Endometrial microvascular endothelial cells (primary cell): ENCODE results near the gene ZNF609. TPM values are rescaled to one million over a fixed set of nuclear protein-coding genes. Genes with fewer than 3 reads are reported as not detected.

Source experiments
- in situ Hi-C: cut with HindIII; loops from 2 replicates; pipeline ENCODE4 v1.10.0; 2017; ENCODE audit warnings: low sequenced_read_pairs, low pct_unique_long_range_greater_than_20kb; ENCODE audit errors: inconsistent ontology term
- total RNA-seq: library from RNA; depleted of rRNA; stranded (reverse); fragments of >200 nt; gene quantifications from one replicate; pipeline ENCODE4 v1.2.3, GENCODE V29; 2015; ENCODE audit errors: inconsistent ontology term

The ZNF609 gene
- total RNA-seq, 1 donor from 2014 or later: 21.0 TPM

- in situ Hi-C loops: loop anchor here (25.0 kb wide), 1 partner anchor 259 kb away; no protein-coding TSS in a partner anchor
Measured at GRCh38 chr15:64696481-64696880, 236.1 kb downstream of the ZNF609 start.

- in situ Hi-C loops: loop anchor here (25.0 kb wide), 1 partner anchor 261 kb away; no protein-coding TSS in a partner anchor
Measured at GRCh38 chr15:64697911-64698369, 237.6 kb downstream of the ZNF609 start.

- in situ Hi-C loops: loop anchor here (25.0 kb wide), 1 partner anchor 262 kb away; no protein-coding TSS in a partner anchor
Measured at GRCh38 chr15:64698823-64699222, 238.4 kb downstream of the ZNF609 start.

GRCh38 chr15:64699751-64700388 is 239.5 kb downstream of the ZNF609 start:
- in situ Hi-C loops: loop anchor here (25.0 kb wide), 1 partner anchor 263 kb away; no protein-coding TSS in a partner anchor

GRCh38 chr15:64701051-64701450 is 240.7 kb downstream of the ZNF609 start:
- in situ Hi-C loops: no loop called here

DNA sequence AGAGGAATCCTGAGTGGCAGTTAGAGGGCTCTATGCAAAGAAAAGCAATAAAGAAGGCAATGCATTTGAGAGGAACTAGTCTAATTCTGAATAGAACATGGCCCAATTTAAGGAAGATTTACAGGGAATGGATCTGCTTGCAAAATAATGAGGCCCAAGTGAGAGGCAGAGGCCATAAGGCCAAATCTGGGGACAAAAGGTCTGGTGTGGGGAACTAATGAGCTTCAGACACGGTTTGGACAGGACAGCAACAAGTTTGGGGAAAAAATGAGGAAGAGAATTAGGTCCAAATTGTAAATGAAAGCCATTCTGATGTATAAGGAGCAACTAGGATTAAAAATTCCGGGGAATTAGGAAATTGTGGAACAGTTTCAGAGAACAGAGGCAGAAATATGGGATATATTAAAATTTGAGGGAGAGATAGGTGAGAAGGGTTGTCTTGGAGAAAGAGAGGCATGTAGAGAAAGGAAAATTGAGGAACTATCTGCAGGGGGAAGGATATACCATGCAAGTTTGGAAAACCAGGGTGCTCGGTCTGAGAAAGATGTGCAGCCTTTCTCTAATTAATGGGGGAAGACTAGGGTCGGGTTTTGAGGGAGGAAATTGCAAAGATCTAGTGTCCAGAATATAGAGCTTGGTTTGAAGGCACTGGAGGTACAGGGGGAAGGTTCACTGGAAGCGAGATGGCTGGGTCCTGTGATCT is 241.3 kb downstream of the ZNF609 start:
- in situ Hi-C loops: no loop called here

GRCh38 chr15:64702816-64703631 is 242.6 kb downstream of the ZNF609 start:
- in situ Hi-C loops: no loop called here

- in situ Hi-C loops: no loop called here
Measured at GRCh38 chr15:64703632-64703959, 243.2 kb downstream of the ZNF609 start.

DNA sequence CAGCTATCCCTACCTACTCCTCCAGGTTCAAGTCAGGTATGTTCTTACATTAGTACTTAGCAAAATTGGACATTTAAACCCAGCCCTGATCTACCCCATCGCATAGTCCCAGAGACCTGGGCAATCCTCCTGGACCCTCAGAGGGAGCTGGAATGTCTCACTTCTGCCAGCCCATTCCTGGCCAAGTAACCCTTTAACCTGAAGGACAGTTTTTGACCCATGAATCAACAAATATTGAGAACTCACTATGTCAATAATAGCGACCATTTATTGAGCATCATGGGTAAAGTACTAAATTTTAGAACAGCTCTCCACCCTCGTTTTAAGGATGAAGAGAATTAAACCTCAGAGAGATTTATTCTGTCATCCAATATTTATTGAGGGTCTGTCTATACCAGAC is 244.6 kb downstream of the ZNF609 start:
- in situ Hi-C loops: no loop called here

GRCh38 chr15:64706011-64706911 is 245.9 kb downstream of the ZNF609 start:
- in situ Hi-C loops: no loop called here

GRCh38 chr15:64710676-64711428 is 250.5 kb downstream of the ZNF609 start:
- in situ Hi-C loops: no loop called here

DNA sequence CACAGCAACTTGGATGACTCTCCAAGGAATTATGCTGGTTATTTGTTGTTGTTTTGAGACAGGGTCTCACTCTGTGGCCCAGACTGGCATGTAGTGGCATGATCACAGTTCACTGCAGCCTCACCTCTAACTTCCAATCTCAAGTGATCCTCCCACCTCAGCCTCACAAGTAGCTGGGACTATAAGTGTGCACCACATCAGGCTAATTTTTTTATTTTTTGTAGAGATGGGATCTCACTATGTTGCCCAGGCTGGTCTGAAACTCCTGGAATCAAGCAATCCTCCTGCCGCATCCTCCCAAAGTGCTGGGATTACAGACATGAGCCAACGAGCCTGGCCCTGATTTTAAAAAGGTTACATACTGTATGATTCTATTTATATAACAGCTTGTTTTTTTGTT is 252.0 kb downstream of the ZNF609 start:
- in situ Hi-C loops: no loop called here

- in situ Hi-C loops: no loop called here
Measured at GRCh38 chr15:64713592-64713991, 253.2 kb downstream of the ZNF609 start.

GRCh38 chr15:64716452-64716851 is 256.1 kb downstream of the ZNF609 start:
- in situ Hi-C loops: no loop called here

- in situ Hi-C loops: no loop called here
Measured at GRCh38 chr15:64717130-64717529, 256.8 kb downstream of the ZNF609 start.

GRCh38 chr15:64717735-64718495 is 257.5 kb downstream of the ZNF609 start:
- in situ Hi-C loops: no loop called here

GRCh38 chr15:64720188-64720587 is 259.8 kb downstream of the ZNF609 start:
- in situ Hi-C loops: no loop called here
